Measurements from ENCODE around the gene SV2C.
"Not testable (repeated sequence)": the region's sequence is repeated elsewhere in the genome, so short reads cannot be mapped to it uniquely, and the experiment has no call there.

The SV2C gene

GRCh38 chr5:76082772-76083554 is at the start of gene SV2C:
TSS of gene SV2C (plus strand) at chr5:76083383. CDS start at chr5:76131751, 48,368 bp downstream.
- no peak for DNase-seq (ENCODE audit: low read depth in 1 of 2, low spot score in 1 of 2)

- not testable (repeated sequence) for DNase-seq (ENCODE audit: low read depth in 1 of 2, low spot score in 1 of 2)
Measured at GRCh38 chr5:76037736-76038151, 45.4 kb upstream of the SV2C start.

- no peak for DNase-seq (ENCODE audit: low read depth in 1 of 2, low spot score in 1 of 2)
Measured at GRCh38 chr5:76038212-76038611, 45.0 kb upstream of the SV2C start.

GRCh38 chr5:76040806-76041205 is 42.4 kb upstream of the SV2C start:
- no peak for DNase-seq (ENCODE audit: low read depth in 1 of 2, low spot score in 1 of 2)

GRCh38 chr5:76041863-76042262 is 41.3 kb upstream of the SV2C start:
- DNase-seq (ENCODE audit: low read depth in 1 of 2, low spot score in 1 of 2) = no peak

- DNase-seq (ENCODE audit: low read depth in 1 of 2, low spot score in 1 of 2) = no peak
Measured at GRCh38 chr5:76046741-76047140, 36.4 kb upstream of the SV2C start.

- DNase-seq (ENCODE audit: low read depth in 1 of 2, low spot score in 1 of 2) = no peak
Measured at GRCh38 chr5:76050134-76050533, 33.0 kb upstream of the SV2C start.

- no peak for DNase-seq (ENCODE audit: low read depth in 1 of 2, low spot score in 1 of 2)
Measured at GRCh38 chr5:76062502-76063041, 20.6 kb upstream of the SV2C start.

GRCh38 chr5:76065258-76065657 is 17.9 kb upstream of the SV2C start:
- no peak for DNase-seq (ENCODE audit: low read depth in 1 of 2, low spot score in 1 of 2)

- no peak for DNase-seq (ENCODE audit: low read depth in 1 of 2, low spot score in 1 of 2)
Measured at GRCh38 chr5:76069061-76069735, 14.0 kb upstream of the SV2C start.

- DNase-seq (ENCODE audit: low read depth in 1 of 2, low spot score in 1 of 2) = no peak
Measured at GRCh38 chr5:76074487-76075065, 8.6 kb upstream of the SV2C start.

- DNase-seq (ENCODE audit: low read depth in 1 of 2, low spot score in 1 of 2) = no peak
Measured at GRCh38 chr5:76081811-76082771, 1.1 kb upstream of the SV2C start.

- no peak for DNase-seq (ENCODE audit: low read depth in 1 of 2, low spot score in 1 of 2)
Measured at GRCh38 chr5:76083555-76084495, 642 bp downstream of the SV2C start.

GRCh38 chr5:76084496-76085242 is 1.5 kb downstream of the SV2C start:
- no peak for DNase-seq (ENCODE audit: low read depth in 1 of 2, low spot score in 1 of 2)

GRCh38 chr5:76085243-76085579 is 2.0 kb downstream of the SV2C start:
- DNase-seq (ENCODE audit: low read depth in 1 of 2, low spot score in 1 of 2) = no peak

GRCh38 chr5:76086095-76086494 is 2.9 kb downstream of the SV2C start:
- DNase-seq (ENCODE audit: low read depth in 1 of 2, low spot score in 1 of 2) = no peak

- DNase-seq (ENCODE audit: low read depth in 1 of 2, low spot score in 1 of 2) = not testable (repeated sequence)
Measured at GRCh38 chr5:76089156-76089555, 6.0 kb downstream of the SV2C start.

- no peak for DNase-seq (ENCODE audit: low read depth in 1 of 2, low spot score in 1 of 2)
Measured at GRCh38 chr5:76091351-76091750, 8.2 kb downstream of the SV2C start.

- no peak for DNase-seq (ENCODE audit: low read depth in 1 of 2, low spot score in 1 of 2)
Measured at GRCh38 chr5:76099286-76099702, 16.1 kb downstream of the SV2C start.

Measured in activated T-helper 1 cell treated with anti-CD3 and anti-CD28 coated beads, Interleukin-2, amount 50 U/mL, for 16 hours (primary cell).